ENCODE data around the gene CHAD. TPM values are rescaled to one million over a fixed set of nuclear protein-coding genes. Genes with fewer than 3 reads are reported as not detected.

Gene CHAD
- total and polyA plus RNA-seq, 2 of the 13 experiments (the other 11 are each of a cell fraction or from before 2014, with no cell fraction given): 1.4 TPM; not detected in 1

DNA sequence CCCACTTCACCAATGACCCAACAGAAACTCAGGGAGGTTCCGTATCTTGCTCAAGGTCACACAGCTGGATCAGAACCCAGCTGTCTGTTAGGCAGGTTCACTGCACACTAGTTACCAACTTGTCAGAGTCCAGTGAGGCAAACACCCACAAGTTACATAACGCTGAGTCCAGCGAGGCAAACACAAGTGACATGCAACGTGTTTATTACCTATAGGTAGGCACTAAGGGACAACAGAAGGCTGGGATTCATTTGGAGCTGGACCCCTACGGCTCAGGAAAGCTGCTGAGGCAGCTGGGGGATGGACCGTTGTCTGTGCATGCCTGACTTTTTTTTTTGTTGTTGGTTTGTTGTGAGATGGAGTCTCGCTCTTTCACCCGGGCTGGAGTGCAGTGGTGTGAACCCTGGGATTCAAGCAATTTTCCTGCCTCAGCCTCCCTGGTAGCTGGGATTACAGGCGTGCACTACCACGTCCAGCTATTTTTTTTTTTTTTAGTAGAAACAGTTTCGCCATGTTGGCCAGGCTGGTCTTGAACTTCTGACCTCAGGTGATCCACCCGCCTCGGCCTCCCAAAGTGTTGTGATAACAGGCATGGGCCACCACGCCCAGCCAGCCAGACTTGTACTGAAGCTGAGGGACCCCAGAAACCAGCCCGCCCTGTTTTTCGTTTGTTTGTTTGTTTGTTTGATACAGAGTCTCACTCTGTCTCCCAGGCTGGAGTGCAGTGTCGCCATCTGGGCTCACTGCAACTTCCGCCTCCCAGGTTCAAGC, 8.1 kb upstream of the CHAD start (continued):
- TF ChIP-seq, protein P1, sequence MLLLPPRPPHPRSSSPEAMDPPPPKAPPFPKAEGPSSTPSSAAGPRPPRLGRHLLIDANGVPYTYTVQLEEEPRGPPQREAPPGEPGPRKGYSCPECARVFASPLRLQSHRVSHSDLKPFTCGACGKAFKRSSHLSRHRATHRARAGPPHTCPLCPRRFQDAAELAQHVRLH (CRISPR knock-in tag; IDR thresholded peaks at IDR 0.05; ENCODE audit: borderline replicate concordance, low read depth): no peak
- TF ChIP-seq SOX5 (CRISPR knock-in tag; IDR thresholded peaks at IDR 0.05; ENCODE audit: borderline replicate concordance) (peak; percentile 41; the same call in 1 of the 2 replicates), NR2F6 (IDR thresholded peaks at IDR 0.05) (no peak), NR2F6 (CRISPR knock-in tag; IDR thresholded peaks at IDR 0.05) (peak; percentile 68), SALL1 (CRISPR knock-in tag; IDR thresholded peaks at IDR 0.05) (peak; percentile 71), MEIS1 (CRISPR knock-in tag; IDR thresholded peaks at IDR 0.05; ENCODE audit: borderline replicate concordance) (peak; percentile 54; the same call in 1 of the 2 replicates), ZKSCAN8 (CRISPR knock-in tag; IDR thresholded peaks at IDR 0.05; ENCODE audit: borderline replicate concordance) (no peak), RBM39 (IDR thresholded peaks at IDR 0.05; ENCODE audit: low read depth, low read length, poor library complexity, severe bottlenecking) (no peak), ZNF501 (CRISPR knock-in tag; IDR thresholded peaks at IDR 0.05) (peak; percentile 35; the same call in 1 of the 2 replicates), ZNF780A (CRISPR knock-in tag; IDR thresholded peaks at IDR 0.05) (peak; percentile 77; the same call in 1 of the 2 replicates), GLI4 (CRISPR knock-in tag; IDR thresholded peaks at IDR 0.05; ENCODE audit: borderline replicate concordance) (no peak), KAT8 (CRISPR knock-in tag; IDR thresholded peaks at IDR 0.05) (no peak), ZNF629 (CRISPR knock-in tag; conservative IDR thresholded peaks at IDR 0.05) (no peak), MTA1 (CRISPR knock-in tag; IDR thresholded peaks at IDR 0.05; ENCODE audit: borderline replicate concordance) (no peak), ATF7-NPFF (CRISPR knock-in tag; IDR thresholded peaks at IDR 0.05; ENCODE audit: low read depth) (no peak)
- TF ChIP-seq, protein P2, sequence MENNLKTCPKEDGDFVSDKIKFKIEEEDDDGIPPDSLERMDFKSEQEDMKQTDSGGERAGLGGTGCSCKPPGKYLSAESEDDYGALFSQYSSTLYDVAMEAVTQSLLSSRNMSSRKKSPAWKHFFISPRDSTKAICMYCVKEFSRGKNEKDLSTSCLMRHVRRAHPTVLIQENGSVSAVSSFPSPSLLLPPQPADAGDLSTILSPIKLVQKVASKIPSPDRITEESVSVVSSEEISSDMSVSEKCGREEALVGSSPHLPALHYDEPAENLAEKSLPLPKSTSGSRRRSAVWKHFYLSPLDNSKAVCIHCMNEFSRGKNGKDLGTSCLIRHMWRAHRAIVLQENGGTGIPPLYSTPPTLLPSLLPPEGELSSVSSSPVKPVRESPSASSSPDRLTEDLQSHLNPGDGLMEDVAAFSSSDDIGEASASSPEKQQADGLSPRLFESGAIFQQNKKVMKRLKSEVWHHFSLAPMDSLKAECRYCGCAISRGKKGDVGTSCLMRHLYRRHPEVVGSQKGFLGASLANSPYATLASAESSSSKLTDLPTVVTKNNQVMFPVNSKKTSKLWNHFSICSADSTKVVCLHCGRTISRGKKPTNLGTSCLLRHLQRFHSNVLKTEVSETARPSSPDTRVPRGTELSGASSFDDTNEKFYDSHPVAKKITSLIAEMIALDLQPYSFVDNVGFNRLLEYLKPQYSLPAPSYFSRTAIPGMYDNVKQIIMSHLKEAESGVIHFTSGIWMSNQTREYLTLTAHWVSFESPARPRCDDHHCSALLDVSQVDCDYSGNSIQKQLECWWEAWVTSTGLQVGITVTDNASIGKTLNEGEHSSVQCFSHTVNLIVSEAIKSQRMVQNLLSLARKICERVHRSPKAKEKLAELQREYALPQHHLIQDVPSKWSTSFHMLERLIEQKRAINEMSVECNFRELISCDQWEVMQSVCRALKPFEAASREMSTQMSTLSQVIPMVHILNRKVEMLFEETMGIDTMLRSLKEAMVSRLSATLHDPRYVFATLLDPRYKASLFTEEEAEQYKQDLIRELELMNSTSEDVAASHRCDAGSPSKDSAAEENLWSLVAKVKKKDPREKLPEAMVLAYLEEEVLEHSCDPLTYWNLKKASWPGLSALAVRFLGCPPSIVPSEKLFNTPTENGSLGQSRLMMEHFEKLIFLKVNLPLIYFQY (CRISPR knock-in tag; IDR thresholded peaks at IDR 0.05; ENCODE audit: borderline replicate concordance): peak; percentile 99
- TF ChIP-seq, protein P3, sequence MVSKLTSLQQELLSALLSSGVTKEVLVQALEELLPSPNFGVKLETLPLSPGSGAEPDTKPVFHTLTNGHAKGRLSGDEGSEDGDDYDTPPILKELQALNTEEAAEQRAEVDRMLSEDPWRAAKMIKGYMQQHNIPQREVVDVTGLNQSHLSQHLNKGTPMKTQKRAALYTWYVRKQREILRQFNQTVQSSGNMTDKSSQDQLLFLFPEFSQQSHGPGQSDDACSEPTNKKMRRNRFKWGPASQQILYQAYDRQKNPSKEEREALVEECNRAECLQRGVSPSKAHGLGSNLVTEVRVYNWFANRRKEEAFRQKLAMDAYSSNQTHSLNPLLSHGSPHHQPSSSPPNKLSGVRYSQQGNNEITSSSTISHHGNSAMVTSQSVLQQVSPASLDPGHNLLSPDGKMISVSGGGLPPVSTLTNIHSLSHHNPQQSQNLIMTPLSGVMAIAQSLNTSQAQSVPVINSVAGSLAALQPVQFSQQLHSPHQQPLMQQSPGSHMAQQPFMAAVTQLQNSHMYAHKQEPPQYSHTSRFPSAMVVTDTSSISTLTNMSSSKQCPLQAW (CRISPR knock-in tag; IDR thresholded peaks at IDR 0.05): peak; percentile 43; the same call in 1 of the 2 replicates
- TF ChIP-seq, protein P4, sequence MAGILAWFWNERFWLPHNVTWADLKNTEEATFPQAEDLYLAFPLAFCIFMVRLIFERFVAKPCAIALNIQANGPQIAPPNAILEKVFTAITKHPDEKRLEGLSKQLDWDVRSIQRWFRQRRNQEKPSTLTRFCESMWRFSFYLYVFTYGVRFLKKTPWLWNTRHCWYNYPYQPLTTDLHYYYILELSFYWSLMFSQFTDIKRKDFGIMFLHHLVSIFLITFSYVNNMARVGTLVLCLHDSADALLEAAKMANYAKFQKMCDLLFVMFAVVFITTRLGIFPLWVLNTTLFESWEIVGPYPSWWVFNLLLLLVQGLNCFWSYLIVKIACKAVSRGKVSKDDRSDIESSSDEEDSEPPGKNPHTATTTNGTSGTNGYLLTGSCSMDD (CRISPR knock-in tag; IDR thresholded peaks at IDR 0.05): no peak
- TF ChIP-seq, protein P5, sequence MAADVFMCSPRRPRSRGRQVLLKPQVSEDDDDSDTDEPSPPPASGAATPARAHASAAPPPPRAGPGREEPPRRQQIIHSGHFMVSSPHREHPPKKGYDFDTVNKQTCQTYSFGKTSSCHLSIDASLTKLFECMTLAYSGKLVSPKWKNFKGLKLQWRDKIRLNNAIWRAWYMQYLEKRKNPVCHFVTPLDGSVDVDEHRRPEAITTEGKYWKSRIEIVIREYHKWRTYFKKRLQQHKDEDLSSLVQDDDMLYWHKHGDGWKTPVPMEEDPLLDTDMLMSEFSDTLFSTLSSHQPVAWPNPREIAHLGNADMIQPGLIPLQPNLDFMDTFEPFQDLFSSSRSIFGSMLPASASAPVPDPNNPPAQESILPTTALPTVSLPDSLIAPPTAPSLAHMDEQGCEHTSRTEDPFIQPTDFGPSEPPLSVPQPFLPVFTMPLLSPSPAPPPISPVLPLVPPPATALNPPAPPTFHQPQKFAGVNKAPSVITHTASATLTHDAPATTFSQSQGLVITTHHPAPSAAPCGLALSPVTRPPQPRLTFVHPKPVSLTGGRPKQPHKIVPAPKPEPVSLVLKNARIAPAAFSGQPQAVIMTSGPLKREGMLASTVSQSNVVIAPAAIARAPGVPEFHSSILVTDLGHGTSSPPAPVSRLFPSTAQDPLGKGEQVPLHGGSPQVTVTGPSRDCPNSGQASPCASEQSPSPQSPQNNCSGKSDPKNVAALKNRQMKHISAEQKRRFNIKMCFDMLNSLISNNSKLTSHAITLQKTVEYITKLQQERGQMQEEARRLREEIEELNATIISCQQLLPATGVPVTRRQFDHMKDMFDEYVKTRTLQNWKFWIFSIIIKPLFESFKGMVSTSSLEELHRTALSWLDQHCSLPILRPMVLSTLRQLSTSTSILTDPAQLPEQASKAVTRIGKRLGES (CRISPR knock-in tag; IDR thresholded peaks at IDR 0.05; ENCODE audit: borderline replicate concordance): no peak
